ENCODE data around the gene NUDT9.
"Not testable (repeated sequence)": the region's sequence is repeated elsewhere in the genome, so short reads cannot be mapped to it uniquely, and the experiment has no call there.

Gene NUDT9

GRCh38 chr4:87422104-87423052 lies at the start of gene NUDT9:
Gene NUDT9 (plus strand): TSS chr4:87422573. CDS start chr4:87422906, 333 bp downstream.
- DNase-seq, result peak; percentile 89

GRCh38 chr4:87375719-87376291 lies 46.6 kb upstream of the NUDT9 start:
- no peak for DNase-seq

- DNase-seq, result no peak
Measured at GRCh38 chr4:87377816-87378215, 44.6 kb upstream of the NUDT9 start.

GRCh38 chr4:87382116-87382515 lies 40.3 kb upstream of the NUDT9 start:
- DNase-seq, result no peak

GRCh38 chr4:87382931-87383330 lies 39.4 kb upstream of the NUDT9 start:
- DNase-seq, result no peak

- not testable (repeated sequence) for DNase-seq
Measured at GRCh38 chr4:87384466-87385132, 37.8 kb upstream of the NUDT9 start.

- no peak for DNase-seq
Measured at GRCh38 chr4:87387237-87387636, 35.1 kb upstream of the NUDT9 start.

- DNase-seq, result no peak
Measured at GRCh38 chr4:87388901-87389300, 33.5 kb upstream of the NUDT9 start.

- DNase-seq, result not testable (repeated sequence)
Measured at GRCh38 chr4:87390055-87390454, 32.3 kb upstream of the NUDT9 start.

- DNase-seq, result no peak
Measured at GRCh38 chr4:87390551-87390890, 31.9 kb upstream of the NUDT9 start.

- peak; percentile 91 for DNase-seq
Measured at GRCh38 chr4:87390891-87391575, 31.3 kb upstream of the NUDT9 start, which contains the start of gene HSD17B11. Gene HSD17B11 (minus strand): TSS chr4:87391188. CDS start chr4:87391070, 118 bp downstream.

GRCh38 chr4:87391576-87392054 lies 30.8 kb upstream of the NUDT9 start:
- DNase-seq, result no peak

- DNase-seq, result no peak
Measured at GRCh38 chr4:87392183-87392582, 30.2 kb upstream of the NUDT9 start.

- DNase-seq, result not testable (repeated sequence)
Measured at GRCh38 chr4:87395073-87395472, 27.3 kb upstream of the NUDT9 start.

GRCh38 chr4:87395851-87396250 lies 26.5 kb upstream of the NUDT9 start:
- DNase-seq, result not testable (repeated sequence)

- no peak for DNase-seq
Measured at GRCh38 chr4:87399148-87399547, 23.2 kb upstream of the NUDT9 start.

GRCh38 chr4:87399954-87400353 lies 22.4 kb upstream of the NUDT9 start:
- no peak for DNase-seq

- not testable (repeated sequence) for DNase-seq
Measured at GRCh38 chr4:87403732-87404131, 18.6 kb upstream of the NUDT9 start.

GRCh38 chr4:87405211-87405820 lies 17.1 kb upstream of the NUDT9 start:
- no peak for DNase-seq

GRCh38 chr4:87406462-87406861 lies 15.9 kb upstream of the NUDT9 start:
- DNase-seq, result no peak

GRCh38 chr4:87406902-87407301 lies 15.5 kb upstream of the NUDT9 start:
- not testable (repeated sequence) for DNase-seq

- no peak for DNase-seq
Measured at GRCh38 chr4:87409420-87409939, 12.9 kb upstream of the NUDT9 start.

All from DMS153 (cell line).